MCF 10A (cell line): Measurements from ENCODE around the gene LDLRAP1. TPM values are rescaled to one million over a fixed set of nuclear protein-coding genes. Genes with fewer than 3 reads are reported as not detected.

Experiments used
- BruUV-seq: library from RNA; stranded (reverse); fragments of 400-500 nt; replicated peaks from 2 replicates; lab custom pipeline; 2021; lab: Mats Ljungman, UMichigan
- CTCF ChIA-PET: fragments of 300-600 bp; sonication (Branson Sonifier 250); formaldehyde crosslinking; extraction: SDS; loops from one replicate; lab custom pipeline; 2021; ENCODE audit warnings: antibody characterized with exemption, inconsistent platforms; lab: Yijun Ruan, JAX
- POLR2A ChIA-PET: fragments of 300-600, 350-650 bp; sonication (Branson Sonifier 250); formaldehyde crosslinking; extraction: SDS; loops from one replicate; lab custom pipeline; 2020; ENCODE audit warnings: antibody characterized with exemption, inconsistent platforms; lab: Yijun Ruan, JAX
- DNase-seq: peaks from one replicate; pipeline ENCODE4 v3.0.0-alpha.2; 2018; ENCODE audit not compliant: unreplicated experiment
- H3K27ac Mint-ChIP-seq: one replicate; pipeline ENCODE4 v1.8.0; 2022; ENCODE audit warnings: mild to moderate bottlenecking, low read depth, mixed read lengths; ENCODE audit not compliant: unreplicated experiment
- H3K27me3 Mint-ChIP-seq: one replicate; pipeline ENCODE4 v1.8.0; 2022; ENCODE audit warnings: mixed read lengths; ENCODE audit not compliant: insufficient read depth, unreplicated experiment
- H3K36me3 Mint-ChIP-seq: one replicate; pipeline ENCODE4 v1.8.0; 2022; ENCODE audit warnings: mild to moderate bottlenecking, moderate library complexity, mixed read lengths; ENCODE audit not compliant: insufficient read depth, unreplicated experiment
- H3K4me1 Mint-ChIP-seq: one replicate; pipeline ENCODE4 v1.8.0; 2022; ENCODE audit warnings: mixed read lengths; ENCODE audit not compliant: insufficient read depth, unreplicated experiment
- H3K4me3 Mint-ChIP-seq: one replicate; pipeline ENCODE4 v1.8.0; 2022; ENCODE audit warnings: mild to moderate bottlenecking, moderate library complexity, mixed read lengths; ENCODE audit not compliant: unreplicated experiment
- H3K9me3 Mint-ChIP-seq: one replicate; pipeline ENCODE4 v1.8.0; 2022; ENCODE audit warnings: mixed read lengths; ENCODE audit not compliant: unreplicated experiment
- intact Hi-C: fragments of 100-400 bp; cut with micrococcal nuclease; formaldehyde crosslinking; loops from 2 replicates; pipeline ENCODE4 v1.14.1; 2022
- total RNA-seq: library from RNA; stranded (reverse); gene quantifications from 2 replicates; pipeline ENCODE4 v1.2.3, GENCODE V29; 2022
- TF ChIP-seq, protein P1 (sequence below): fragments of 200-600 bp; IDR thresholded peaks from one replicate; pipeline ENCODE4 v1.8.0; 2022; ENCODE audit warnings: antibody characterized with exemption, mild to moderate bottlenecking; ENCODE audit not compliant: unreplicated experiment

Gene LDLRAP1
- total RNA-seq, 1 experiment from 2014 or later: 10.3 TPM

DNA sequence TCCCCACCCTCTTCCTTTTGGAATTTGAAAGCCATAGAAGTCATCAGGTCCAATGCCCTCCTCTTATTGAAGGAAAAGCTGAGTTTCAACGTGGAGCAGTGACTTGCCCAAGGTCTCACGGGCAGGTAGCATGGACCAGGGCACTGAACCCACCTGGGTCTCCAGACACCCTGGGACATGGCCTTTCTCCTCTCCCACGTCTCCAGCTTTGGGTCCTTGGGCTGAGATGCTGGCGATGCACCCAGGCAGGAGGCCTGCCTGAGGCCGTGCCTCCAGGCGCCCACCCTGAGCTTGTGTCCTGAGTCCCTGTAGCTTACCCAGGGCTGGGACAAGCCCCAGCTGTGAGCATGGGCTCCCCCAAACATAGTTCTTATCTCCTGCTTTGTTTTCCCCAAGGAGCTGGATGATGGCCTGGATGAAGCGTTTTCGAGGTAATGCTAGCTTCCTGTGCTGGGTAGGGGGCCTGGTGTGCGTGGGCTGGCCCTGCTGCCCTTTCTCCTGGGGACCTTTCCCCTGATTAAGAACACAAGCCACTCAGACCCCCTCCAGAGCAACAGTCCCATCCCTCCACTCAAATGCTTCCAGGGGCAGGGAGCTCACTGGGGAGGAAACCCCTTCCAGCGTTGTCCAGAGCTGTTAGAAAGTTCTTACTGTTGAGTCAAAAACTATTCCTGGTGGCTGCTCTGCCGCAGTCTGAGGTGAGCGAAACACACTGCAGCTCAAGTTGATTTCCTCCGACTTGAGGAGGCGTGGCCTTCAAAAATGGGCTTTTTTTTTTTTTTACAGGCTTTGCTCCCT, 21.6 kb downstream of the LDLRAP1 start:
- Mint-ChIP-seq H3K9me3 (no peaks in the 10 kb centered on the region), H3K36me3 (peaks cover 7% of the 10 kb centered on the region), H3K4me1 (peaks cover 21% of the 10 kb centered on the region), H3K4me3 (no peak overlapping the region), H3K27ac (no peak overlapping the region), H3K27me3 (no peaks in the 10 kb centered on the region)
- TF ChIP-seq, protein P1, sequence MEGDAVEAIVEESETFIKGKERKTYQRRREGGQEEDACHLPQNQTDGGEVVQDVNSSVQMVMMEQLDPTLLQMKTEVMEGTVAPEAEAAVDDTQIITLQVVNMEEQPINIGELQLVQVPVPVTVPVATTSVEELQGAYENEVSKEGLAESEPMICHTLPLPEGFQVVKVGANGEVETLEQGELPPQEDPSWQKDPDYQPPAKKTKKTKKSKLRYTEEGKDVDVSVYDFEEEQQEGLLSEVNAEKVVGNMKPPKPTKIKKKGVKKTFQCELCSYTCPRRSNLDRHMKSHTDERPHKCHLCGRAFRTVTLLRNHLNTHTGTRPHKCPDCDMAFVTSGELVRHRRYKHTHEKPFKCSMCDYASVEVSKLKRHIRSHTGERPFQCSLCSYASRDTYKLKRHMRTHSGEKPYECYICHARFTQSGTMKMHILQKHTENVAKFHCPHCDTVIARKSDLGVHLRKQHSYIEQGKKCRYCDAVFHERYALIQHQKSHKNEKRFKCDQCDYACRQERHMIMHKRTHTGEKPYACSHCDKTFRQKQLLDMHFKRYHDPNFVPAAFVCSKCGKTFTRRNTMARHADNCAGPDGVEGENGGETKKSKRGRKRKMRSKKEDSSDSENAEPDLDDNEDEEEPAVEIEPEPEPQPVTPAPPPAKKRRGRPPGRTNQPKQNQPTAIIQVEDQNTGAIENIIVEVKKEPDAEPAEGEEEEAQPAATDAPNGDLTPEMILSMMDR: no peak
- CTCF ChIA-PET: interaction anchor here (0.7 to 0.9 kb wide), 3 partner anchors 14 to 44 kb away, joined by 3 to 9 read pairs (median 3); no protein-coding TSS in a partner anchor
- POLR2A ChIA-PET: interaction anchor here (0.6 to 1.4 kb wide), 3 partner anchors 8 to 122 kb away, joined by 3 to 4 read pairs (median 3); no protein-coding TSS in a partner anchor
- intact Hi-C loops: no loop called here
- DNase-seq: no peak
- no TSS peak for BruUV-seq

DNA sequence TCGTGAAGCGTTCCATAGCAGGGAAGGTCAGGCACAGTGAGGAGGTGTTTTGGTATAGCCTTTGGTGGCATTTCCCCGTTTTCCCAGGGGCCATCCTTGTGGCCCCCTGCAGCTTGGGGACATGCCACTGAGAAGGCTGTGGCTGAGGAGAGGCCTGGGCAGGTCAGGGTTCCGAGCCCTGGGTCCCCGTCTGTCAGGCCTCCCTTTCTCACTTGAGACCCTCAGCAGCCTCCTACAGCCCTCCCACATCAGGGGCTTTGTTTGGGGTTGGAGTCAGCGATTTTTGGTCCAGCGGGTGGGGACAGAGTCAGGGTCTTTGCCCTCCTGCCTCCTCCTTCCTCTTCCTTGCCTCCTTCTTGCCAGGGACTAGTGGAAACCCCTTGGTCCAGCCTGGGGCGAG, 22.2 kb downstream of the LDLRAP1 start:
- Mint-ChIP-seq H3K4me3 (no peak overlapping the region), H3K36me3 (peaks cover 12% of the 10 kb centered on the region), H3K27ac (no peak overlapping the region), H3K4me1 (peaks cover 21% of the 10 kb centered on the region), H3K27me3 (no peaks in the 10 kb centered on the region), H3K9me3 (no peaks in the 10 kb centered on the region)
- DNase-seq: no peak
- no TSS peak for BruUV-seq
- ChIA-PET CTCF (interaction anchor here (0.6 to 2.7 kb wide), 2 partner anchors 46 to 608 kb away, joined by 3 to 8 read pairs; no protein-coding TSS in a partner anchor), POLR2A (interaction anchor here (0.6 to 1.4 kb wide), 3 partner anchors 8 to 122 kb away, joined by 3 to 4 read pairs (median 3); no protein-coding TSS in a partner anchor)
- intact Hi-C loops: no loop called here
- TF ChIP-seq, protein P1: no peak

DNA sequence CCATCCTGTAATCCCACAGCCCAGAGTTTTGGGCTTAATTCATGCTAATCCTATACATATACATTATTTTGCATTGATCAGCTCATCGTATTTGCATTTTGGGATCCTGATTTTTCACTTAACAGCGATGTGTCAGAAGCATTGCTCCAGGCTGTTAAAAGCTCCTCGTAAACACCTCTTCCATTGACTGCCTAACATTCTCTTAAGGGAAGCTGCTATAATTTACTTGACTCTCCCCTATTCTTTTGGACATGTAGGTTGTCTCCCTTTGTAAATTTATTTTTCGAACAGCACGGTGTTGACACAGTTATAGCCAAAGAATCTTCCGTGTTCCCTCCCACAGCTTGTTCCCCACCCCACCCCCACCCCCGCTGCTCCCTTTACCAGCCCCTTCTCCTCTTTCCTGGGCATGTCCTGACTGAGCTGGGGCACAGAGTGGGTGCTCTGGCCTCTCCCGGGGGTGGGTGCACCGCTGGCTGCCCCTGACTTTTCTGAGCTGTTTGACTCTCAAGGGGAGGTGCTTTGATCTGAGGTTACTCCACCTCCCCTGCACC, 22.8 kb downstream of the LDLRAP1 start:
- BruUV-seq: no TSS peak
- no peak for DNase-seq
- intact Hi-C loops: no loop called here
- Mint-ChIP-seq H3K36me3 (peaks cover 12% of the 10 kb centered on the region), H3K4me1 (peaks cover 21% of the 10 kb centered on the region), H3K27ac (no peak overlapping the region), H3K4me3 (no peak overlapping the region), H3K9me3 (no peaks in the 10 kb centered on the region), H3K27me3 (no peaks in the 10 kb centered on the region)
- TF ChIP-seq, protein P1: no peak
- POLR2A ChIA-PET: interaction anchor here (1.4 kb wide), 1 partner anchor 19 kb away, joined by 3 read pairs; no protein-coding TSS in a partner anchor
- CTCF ChIA-PET: interaction anchor here (0.6 to 2.7 kb wide), 4 partner anchors 9 to 608 kb away, joined by 3 to 8 read pairs (median 3); no protein-coding TSS in a partner anchor
